Activated CD4-positive, CD25-positive, alpha-beta regulatory T cell treated with anti-CD3 and anti-CD28 coated beads, Interleukin-2, amount 50 U/mL, for 24 hours (primary cell): ENCODE measurements around the gene NTF3.

Experiments
- ATAC-seq, 2 donors: fragments of 150-1000 bp; cut with Tn5 transposase; one replicate each; pipeline ENCODE4 v1.10.0; 2021; ENCODE audit warnings: mild to moderate bottlenecking in 1 of 2, moderate library complexity in 1 of 2

Gene NTF3

GRCh38 chr12:5459051-5459782 lies 27.3 kb downstream of the NTF3 start:
- ATAC-seq, result no peak

GRCh38 chr12:5460817-5461216 lies 28.9 kb downstream of the NTF3 start:
- no peak for ATAC-seq

DNA sequence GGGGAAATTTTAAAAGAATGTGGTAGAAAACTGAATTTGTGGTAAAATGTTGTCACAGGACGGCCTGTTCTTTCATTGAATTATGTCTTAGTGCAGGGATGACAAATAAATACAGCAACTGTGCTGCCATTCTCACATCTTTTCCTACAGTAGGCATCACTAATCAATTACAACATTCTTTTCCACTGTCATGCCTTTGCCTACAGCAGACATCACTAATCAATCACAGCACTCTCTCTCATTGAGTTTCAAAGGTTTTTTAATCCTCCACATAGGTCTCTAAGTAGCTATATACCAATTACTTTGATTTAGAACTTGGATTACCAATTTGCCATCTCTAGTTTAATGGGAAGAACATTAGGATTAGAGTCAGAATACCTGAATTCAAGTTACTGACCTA lies 30.1 kb downstream of the NTF3 start:
- ATAC-seq, result no peak

- ATAC-seq, result no peak
Observed at GRCh38 chr12:5464096-5464495, 32.2 kb downstream of the NTF3 start.

DNA sequence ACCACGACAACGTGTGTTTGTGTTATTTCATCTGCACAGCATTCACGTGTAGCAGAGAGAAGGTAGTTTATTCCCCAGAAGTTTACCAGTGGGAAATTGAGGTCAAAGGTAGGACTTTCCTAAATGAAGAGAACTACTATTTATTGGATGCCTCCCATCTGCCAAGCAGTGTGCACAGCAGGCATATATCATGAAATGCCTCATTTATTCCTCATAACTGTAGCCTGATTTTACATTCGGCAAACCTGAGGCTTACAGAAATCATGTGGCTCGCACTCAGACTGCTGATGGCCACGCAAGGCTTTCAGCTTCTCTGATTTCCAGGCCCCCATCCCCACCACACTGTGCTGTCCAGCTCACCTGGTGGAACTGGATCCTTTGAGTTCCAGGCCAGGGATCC lies 33.5 kb downstream of the NTF3 start:
- no peak for ATAC-seq

DNA sequence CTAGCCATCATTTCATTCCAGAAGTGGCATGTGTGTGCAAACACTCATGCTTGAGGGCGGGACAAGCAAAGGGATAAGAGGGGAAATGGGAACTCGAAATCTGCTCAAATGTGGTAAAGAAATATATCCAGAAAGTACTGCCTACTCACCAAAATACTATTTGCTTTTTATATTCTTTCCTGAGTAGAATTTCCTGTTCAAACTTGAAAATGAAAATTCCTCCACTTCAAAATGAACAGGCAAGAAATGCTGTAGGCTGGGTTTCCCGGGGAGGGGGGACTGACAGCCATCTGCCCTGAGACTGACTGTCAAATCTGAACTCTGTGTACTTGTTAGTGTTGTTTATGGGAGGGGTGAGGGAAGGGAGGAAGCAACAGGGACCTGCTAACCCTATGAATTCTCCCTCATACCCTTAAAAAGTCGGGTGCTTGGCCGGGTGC lies 34.6 kb downstream of the NTF3 start:
- no peak for ATAC-seq

GRCh38 chr12:5467931-5468330 lies 36.0 kb downstream of the NTF3 start:
- ATAC-seq, result no peak

GRCh38 chr12:5470221-5470620 lies 38.3 kb downstream of the NTF3 start:
- ATAC-seq, result no peak

DNA sequence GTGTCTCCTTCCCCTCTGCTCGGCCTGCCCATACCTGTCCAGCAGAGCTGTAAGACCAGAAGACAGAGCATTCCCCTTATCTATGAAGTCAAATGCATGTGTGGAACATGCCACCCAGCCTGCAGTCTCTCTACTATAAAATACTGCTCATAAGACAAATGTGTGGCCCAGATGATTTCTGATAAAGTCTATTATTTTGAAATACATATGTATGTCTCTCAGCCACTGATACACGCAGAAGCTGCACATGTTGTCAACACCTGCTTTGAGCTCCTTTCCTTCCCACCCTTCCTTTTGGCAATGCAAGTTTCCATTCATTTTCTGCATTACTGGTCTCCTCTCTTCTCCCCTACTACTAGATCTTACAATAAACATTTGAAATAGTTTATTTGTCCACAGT lies 38.8 kb downstream of the NTF3 start:
- no peak for ATAC-seq

DNA sequence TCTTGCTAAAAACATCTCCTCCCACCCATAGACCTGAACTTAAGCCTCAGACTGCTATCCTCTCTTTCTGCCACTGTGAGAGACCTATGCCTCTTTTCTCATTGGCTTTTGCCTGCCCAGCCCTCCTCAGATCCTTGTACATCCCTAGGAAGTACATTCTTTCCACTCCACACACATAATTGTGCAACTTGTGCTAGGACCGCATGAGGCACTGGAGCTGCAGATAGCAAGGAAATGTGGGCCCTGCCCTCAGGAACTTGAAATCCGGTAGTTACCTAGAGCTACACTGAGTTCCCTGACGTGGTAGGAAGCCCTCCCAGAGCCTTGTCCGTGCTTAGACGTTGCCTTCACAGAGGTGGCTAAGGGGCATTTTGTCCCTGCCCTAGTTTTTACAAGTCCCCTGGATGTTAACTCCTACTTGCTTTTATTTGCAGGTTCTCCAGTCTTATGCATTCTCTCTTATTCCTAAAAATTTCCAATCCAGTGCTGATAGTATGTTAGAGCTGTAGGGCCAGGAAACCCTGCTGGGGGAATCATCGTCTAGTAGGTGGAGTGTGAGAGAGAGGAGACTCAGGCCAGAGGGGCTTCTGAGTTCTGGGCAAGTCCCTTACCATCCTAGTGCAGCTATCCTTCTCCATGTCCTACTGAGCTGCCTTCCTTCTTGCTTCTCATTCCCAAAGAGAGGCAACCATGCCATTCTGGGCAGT lies 41.3 kb downstream of the NTF3 start:
- no peak for ATAC-seq

DNA sequence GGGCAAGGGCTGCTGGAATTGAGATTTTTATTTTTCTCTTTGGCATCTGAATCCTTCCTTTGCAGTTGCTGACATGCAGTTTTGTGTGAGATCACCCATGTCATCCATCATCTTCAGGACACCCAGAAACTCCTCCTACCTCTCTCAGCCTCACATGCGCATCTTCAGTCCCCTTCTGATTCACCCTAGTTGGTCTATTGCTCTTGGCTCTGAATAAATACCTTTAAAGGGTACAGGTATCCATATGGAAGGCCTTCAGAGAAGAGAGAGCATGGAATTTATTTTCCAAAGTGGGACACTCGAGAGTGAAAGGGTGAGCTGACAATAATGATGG lies 41.8 kb downstream of the NTF3 start:
- no peak for ATAC-seq

- ATAC-seq, result no peak
Observed at GRCh38 chr12:5476356-5476755, 44.4 kb downstream of the NTF3 start.

- ATAC-seq, result no peak
Observed at GRCh38 chr12:5478081-5478706, 46.3 kb downstream of the NTF3 start.

DNA sequence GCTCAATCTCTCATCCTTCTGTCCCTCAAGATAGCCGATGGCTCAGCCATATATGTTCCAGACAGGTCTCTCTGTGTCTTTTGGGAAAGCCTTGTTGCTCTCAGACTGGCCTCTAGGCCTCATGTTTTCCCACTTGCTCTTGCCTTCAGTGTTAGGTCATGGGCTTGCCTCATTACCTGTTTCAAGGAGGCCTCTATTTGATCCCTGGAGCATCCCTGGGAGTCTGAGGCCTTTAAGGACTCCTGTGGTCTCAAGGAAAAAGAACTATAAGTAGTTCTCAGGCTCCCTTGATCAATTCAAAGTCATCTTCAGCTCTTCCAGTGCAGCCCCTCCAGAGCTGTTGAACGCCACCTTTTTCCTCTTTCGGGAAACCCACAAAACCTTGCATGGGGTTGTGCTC lies 47.9 kb downstream of the NTF3 start:
- no peak for ATAC-seq

- no peak for ATAC-seq
Observed at GRCh38 chr12:5480218-5480937, 48.5 kb downstream of the NTF3 start.

DNA sequence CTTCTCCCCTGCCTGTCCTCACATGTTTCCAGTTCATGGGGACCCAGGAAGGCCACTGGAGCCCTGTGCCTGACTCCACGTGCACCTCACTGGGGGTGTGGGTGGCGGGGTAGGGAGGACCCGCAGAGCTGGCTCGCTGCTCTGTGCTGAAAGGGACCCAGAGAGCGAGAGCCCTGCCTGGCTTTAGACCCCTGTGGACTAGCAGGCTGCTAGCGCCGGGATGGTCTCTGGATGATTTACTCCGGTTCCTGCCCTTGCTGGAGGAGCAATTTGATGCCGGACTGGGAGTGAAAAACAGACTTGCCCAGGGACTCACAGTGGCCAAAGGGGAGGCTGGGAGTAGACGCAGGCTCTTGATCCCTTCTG lies 49.0 kb downstream of the NTF3 start:
- no peak for ATAC-seq

GRCh38 chr12:5481645-5482044 lies 49.7 kb downstream of the NTF3 start:
- ATAC-seq, result no peak

DNA sequence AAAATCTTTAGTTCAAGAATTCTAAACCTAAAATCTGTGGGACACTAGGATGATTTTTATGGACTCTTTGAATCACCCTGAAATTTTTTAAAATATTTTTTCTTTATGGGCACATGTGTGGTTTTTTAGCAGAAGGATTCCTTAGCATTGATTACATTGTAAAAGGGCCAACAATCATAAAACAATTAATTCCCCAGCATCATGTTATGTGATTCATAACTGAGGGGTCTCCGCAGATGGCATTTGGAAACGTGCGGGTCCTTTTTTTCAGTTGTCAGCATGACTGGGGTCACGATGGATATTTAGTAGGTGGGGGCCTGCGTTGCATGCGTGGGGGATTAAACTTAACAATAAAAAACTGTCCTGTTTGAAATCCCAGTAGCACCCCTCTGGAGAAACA lies 52.5 kb downstream of the NTF3 start:
- no peak for ATAC-seq

GRCh38 chr12:5485454-5485853 lies 53.5 kb downstream of the NTF3 start:
- ATAC-seq, result no peak

DNA sequence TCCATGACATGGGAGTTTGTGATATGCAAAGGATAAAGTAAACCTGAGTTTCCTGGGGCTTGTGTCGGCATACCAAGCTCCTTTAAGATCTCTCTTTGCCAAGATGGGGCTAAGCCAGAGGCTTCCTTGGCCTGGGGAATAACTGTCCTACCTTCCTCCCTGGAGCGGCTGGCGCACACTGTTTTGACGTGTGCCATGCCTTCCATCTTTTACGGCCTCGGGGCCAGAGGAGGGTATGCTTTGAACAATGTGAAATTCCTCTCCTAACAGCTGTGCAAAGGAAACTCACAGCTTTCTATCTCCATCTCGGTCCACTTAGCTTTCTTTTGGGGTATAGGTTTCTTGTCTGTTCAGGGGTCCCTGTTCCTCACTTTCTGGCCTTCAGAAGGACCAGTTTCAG lies 55.2 kb downstream of the NTF3 start:
- ATAC-seq, result no peak

DNA sequence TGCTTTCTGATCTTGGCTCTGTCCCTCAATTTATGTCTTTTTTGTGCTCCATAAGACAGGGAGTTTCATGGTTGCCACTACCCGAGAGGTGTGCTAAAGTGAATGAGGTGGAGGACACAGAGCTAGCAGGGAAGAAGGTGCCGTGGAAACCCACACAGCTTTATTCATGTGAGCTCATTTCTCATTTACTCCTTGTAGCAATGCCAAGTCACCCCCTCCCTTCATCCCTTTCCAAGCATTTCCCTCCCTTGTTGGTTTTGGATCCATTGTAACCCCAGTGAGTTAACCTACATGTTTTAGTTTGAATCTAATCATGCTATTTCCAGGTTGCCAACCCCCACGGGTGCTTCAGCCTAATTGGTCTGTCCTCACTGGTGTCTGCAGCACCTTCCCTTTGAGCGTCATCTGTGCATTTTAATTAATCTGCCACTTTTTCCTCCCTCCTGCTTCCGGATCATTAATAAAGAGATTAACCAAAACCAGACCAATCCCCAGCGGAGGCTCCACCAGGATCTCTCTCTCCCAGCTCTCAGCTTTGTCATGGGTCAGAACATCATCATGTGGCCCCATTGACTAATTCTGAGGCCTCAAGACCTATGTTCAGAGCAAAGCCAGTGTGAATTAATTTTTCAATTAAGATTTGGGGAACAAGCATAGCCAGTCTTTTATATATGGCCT lies 56.2 kb downstream of the NTF3 start:
- ATAC-seq, result no peak

GRCh38 chr12:5488626-5488955 lies 56.7 kb downstream of the NTF3 start:
- ATAC-seq, result no peak

DNA sequence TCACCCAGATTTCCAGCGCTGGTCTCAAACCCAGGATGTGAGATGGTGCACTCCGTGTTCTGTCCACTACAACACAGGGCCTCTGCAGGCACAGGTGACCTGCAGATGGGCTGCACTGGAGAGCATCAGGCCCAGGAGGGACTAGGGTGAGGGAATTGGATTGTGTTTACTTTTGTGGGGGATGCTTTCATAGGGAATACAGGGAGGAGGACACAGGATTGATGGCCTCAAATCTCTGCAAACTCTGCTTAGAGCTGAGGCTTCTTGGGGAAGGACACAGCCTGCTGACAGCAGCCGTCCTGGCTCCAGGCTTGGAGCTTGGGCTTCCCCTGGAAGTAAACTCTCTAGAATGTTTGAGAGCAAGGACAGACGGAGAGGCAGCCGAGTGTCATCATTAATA lies 57.1 kb downstream of the NTF3 start:
- no peak for ATAC-seq
